ENCODE measurements around the gene SCN1B. TPM values are rescaled to one million over a fixed set of nuclear protein-coding genes. Genes with fewer than 3 reads are reported as not detected.

Gene SCN1B
- polyA plus RNA-seq, 4 donors, result 0.84 to 10.1 (median 2.4) TPM; not detected in 1

GRCh38 chr19:35070471-35070870 is 40.2 kb downstream of the SCN1B start:
- FAIRE-seq, result no peak
- 73 to 87% (median 85%) methylated on average over 3 of the region's 3 CpGs for WGBS, 3 donors

GRCh38 chr19:35073516-35073915 is 43.2 kb downstream of the SCN1B start:
- Histone ChIP-seq H3K27me3 (ENCODE audit: control insufficient read depth in 3 of 3, insufficient read depth in 3 of 3, low read length in 3 of 3) (peaks cover 0 to 4% (median 4%) of the 10 kb centered on the region in 3 donors), H3K4me1 (ENCODE audit: control insufficient read depth in 3 of 3, insufficient read depth in 2 of 3, low read depth in 1 of 3, low read length in 2 of 3) (no peaks in the 10 kb centered on the region), H3K36me3 (ENCODE audit: control insufficient read depth in 3 of 3, insufficient read depth in 2 of 3, low read depth in 1 of 3, low read length in 3 of 3) (no peaks in the 10 kb centered on the region), H3K9me3 (ENCODE audit: control insufficient read depth in 2 of 2, insufficient read depth in 1 of 2, low read depth in 1 of 2, low read length in 1 of 2) (peaks cover 4 to 9% of the 10 kb centered on the region in 2 donors), H3K27ac (ENCODE audit: low read depth in 1 of 3, low read length in 2 of 3) (no peak overlapping the region), H3K4me3 (ENCODE audit: low read depth in 1 of 3, low read length in 3 of 3) (no peak overlapping the region)
- DNase-seq (no peak), FAIRE-seq (no peak)
- WGBS, 3 donors, result 70 to 78% (median 73%) methylated on average over 10 of the region's 10 CpGs

More at GRCh38 chr19:35070471-35070870, 40.2 kb downstream of the SCN1B start:
- H3K4me1 ChIP-seq (ENCODE audit: control insufficient read depth in 3 of 3, insufficient read depth in 2 of 3, low read depth in 1 of 3, low read length in 2 of 3), result no peaks in the 10 kb centered on the region
- peaks cover 0 to 4% (median 4%) of the 10 kb centered on the region in 3 donors for H3K27me3 ChIP-seq (ENCODE audit: control insufficient read depth in 3 of 3, insufficient read depth in 3 of 3, low read length in 3 of 3)
- H3K9me3 ChIP-seq (ENCODE audit: control insufficient read depth in 2 of 2, insufficient read depth in 1 of 2, low read depth in 1 of 2, low read length in 1 of 2), result peaks cover 4 to 12% of the 10 kb centered on the region in 2 donors
- H3K4me3 ChIP-seq (ENCODE audit: low read depth in 1 of 3, low read length in 3 of 3), result no peak overlapping the region
- DNase-seq, result no peak
- no peak overlapping the region for H3K27ac ChIP-seq (ENCODE audit: low read depth in 1 of 3, low read length in 2 of 3)
- peaks cover 0 to 9% (median 0%) of the 10 kb centered on the region in 3 donors for H3K36me3 ChIP-seq (ENCODE audit: control insufficient read depth in 3 of 3, insufficient read depth in 2 of 3, low read depth in 1 of 3, low read length in 3 of 3)

DNA sequence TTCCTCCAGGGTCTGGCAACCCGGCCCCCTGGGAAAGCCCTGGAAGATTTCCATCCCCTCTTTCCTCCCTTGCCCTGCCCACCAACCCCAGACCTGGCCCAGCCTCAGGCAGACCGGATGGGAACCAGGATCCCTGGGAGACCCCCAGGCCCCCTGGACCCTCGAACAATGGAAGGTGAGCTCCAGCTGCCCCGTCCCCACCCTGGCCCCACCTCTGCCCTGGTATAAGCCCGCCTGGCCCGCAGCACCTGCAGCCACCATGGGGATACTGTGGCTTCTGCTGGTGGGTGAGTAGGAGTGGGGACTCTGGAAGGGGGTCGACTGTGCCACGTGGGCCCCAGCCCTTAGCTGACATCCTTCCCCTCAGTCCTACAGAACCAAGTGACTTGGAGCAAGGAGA is 43.7 kb downstream of the SCN1B start:
- Histone ChIP-seq H3K9me3 (ENCODE audit: control insufficient read depth in 2 of 2, insufficient read depth in 1 of 2, low read depth in 1 of 2, low read length in 1 of 2) (peaks cover 4 to 9% of the 10 kb centered on the region in 2 donors), H3K27me3 (ENCODE audit: control insufficient read depth in 3 of 3, insufficient read depth in 3 of 3, low read length in 3 of 3) (peaks cover 0 to 4% (median 4%) of the 10 kb centered on the region in 3 donors), H3K36me3 (ENCODE audit: control insufficient read depth in 3 of 3, insufficient read depth in 2 of 3, low read depth in 1 of 3, low read length in 3 of 3) (no peaks in the 10 kb centered on the region), H3K4me1 (ENCODE audit: control insufficient read depth in 3 of 3, insufficient read depth in 2 of 3, low read depth in 1 of 3, low read length in 2 of 3) (no peaks in the 10 kb centered on the region), H3K27ac (ENCODE audit: low read depth in 1 of 3, low read length in 2 of 3) (no peak overlapping the region), H3K4me3 (ENCODE audit: low read depth in 1 of 3, low read length in 3 of 3) (no peak overlapping the region)
- WGBS, 3 donors, result 66 to 74% (median 73%) methylated on average over 7 to 8 of the region's 8 CpGs
- DNase-seq (no peak), FAIRE-seq (no peak)

GRCh38 chr19:35074426-35075201 is 44.3 kb downstream of the SCN1B start:
- 75 to 84% (median 76%) methylated on average over 21 of the region's 21 CpGs for WGBS, 3 donors
- no peaks in the 10 kb centered on the region for H3K4me1 ChIP-seq (ENCODE audit: control insufficient read depth in 3 of 3, insufficient read depth in 2 of 3, low read depth in 1 of 3, low read length in 2 of 3)
- no peak overlapping the region for H3K4me3 ChIP-seq (ENCODE audit: low read depth in 1 of 3, low read length in 3 of 3)
- no peak for DNase-seq
- no peak overlapping the region for H3K27ac ChIP-seq (ENCODE audit: low read depth in 1 of 3, low read length in 2 of 3)
- no peak for FAIRE-seq
- H3K27me3 ChIP-seq (ENCODE audit: control insufficient read depth in 3 of 3, insufficient read depth in 3 of 3, low read length in 3 of 3), result peaks cover 0 to 4% (median 0%) of the 10 kb centered on the region in 3 donors
- no peaks in the 10 kb centered on the region for H3K36me3 ChIP-seq (ENCODE audit: control insufficient read depth in 3 of 3, insufficient read depth in 2 of 3, low read depth in 1 of 3, low read length in 3 of 3)
- peaks cover 4 to 9% of the 10 kb centered on the region in 2 donors for H3K9me3 ChIP-seq (ENCODE audit: control insufficient read depth in 2 of 2, insufficient read depth in 1 of 2, low read depth in 1 of 2, low read length in 1 of 2)

DNA sequence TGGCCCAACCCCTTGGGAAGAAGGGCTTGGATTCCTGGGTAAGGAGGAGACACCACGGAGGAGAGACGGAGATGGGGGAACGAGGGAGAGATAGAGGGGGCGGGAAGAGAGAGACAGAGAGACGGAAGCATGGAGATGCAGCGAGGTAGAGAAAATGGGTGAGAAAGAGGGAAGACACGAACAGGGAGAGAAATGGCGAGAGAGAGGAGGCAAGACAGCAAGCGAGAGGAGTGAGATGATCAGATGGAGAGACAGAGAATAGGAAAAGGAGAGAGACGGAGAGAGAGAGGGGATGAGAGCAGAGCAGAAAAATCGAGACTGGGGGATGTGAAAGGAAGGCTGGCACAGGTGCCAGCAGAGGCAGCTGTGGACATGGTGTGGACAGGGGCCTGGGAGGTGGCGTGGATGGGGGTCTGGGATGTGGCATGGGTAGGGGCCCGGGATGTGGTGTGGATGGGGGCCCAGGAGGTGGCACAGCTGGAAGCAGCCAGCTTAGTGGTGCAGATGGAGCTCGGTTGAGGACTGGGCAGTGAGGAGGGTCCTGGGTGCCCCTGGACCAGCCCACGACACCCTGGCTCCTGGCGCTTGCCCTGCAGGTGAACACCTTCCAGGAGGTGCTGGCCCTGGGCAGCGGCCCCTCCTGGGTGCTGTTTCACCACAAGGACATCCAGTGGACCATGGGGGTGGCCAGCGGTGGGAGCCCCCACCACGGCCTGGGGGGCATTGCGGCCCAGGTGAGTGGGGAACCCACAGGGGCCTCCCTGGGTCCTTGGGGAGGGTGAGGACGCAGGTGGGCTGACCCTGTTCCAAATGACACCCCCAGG is 45.1 kb downstream of the SCN1B start:
- Histone ChIP-seq H3K27me3 (ENCODE audit: control insufficient read depth in 3 of 3, insufficient read depth in 3 of 3, low read length in 3 of 3) (peaks cover 0 to 3% (median 0%) of the 10 kb centered on the region in 3 donors), H3K4me3 (ENCODE audit: low read depth in 1 of 3, low read length in 3 of 3) (no peak overlapping the region), H3K36me3 (ENCODE audit: control insufficient read depth in 3 of 3, insufficient read depth in 2 of 3, low read depth in 1 of 3, low read length in 3 of 3) (no peaks in the 10 kb centered on the region), H3K4me1 (ENCODE audit: control insufficient read depth in 3 of 3, insufficient read depth in 2 of 3, low read depth in 1 of 3, low read length in 2 of 3) (no peaks in the 10 kb centered on the region), H3K27ac (ENCODE audit: low read depth in 1 of 3, low read length in 2 of 3) (no peak overlapping the region), H3K9me3 (ENCODE audit: control insufficient read depth in 2 of 2, insufficient read depth in 1 of 2, low read depth in 1 of 2, low read length in 1 of 2) (peaks cover 3 to 4% of the 10 kb centered on the region in 2 donors)
- WGBS, 3 donors, result 85 to 90% (median 87%) methylated on average over 19 to 21 of the region's 21 CpGs
- DNase-seq, result no peak
- FAIRE-seq, result no peak

DNA sequence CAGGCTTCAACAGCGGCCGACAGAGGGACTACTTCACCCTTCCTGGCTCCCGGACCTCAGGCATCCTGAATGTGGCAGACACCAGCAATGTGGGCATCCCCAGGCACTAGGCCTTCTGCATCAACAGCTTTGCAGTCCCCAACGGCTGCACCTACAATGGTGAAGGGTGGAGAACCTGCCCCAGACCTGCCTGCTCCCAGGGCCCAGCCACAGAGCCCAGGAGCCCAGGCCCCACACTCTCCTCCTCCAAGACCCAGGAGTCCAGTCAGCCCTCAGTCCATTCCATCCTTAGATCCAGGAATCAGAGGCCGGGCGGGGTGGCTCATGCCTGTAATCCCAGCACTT is 45.7 kb downstream of the SCN1B start:
- Histone ChIP-seq H3K9me3 (ENCODE audit: control insufficient read depth in 2 of 2, insufficient read depth in 1 of 2, low read depth in 1 of 2, low read length in 1 of 2) (no peaks in the 10 kb centered on the region), H3K36me3 (ENCODE audit: control insufficient read depth in 3 of 3, insufficient read depth in 2 of 3, low read depth in 1 of 3, low read length in 3 of 3) (no peaks in the 10 kb centered on the region), H3K27ac (ENCODE audit: low read depth in 1 of 3, low read length in 2 of 3) (no peak overlapping the region), H3K4me1 (ENCODE audit: control insufficient read depth in 3 of 3, insufficient read depth in 2 of 3, low read depth in 1 of 3, low read length in 2 of 3) (no peaks in the 10 kb centered on the region), H3K4me3 (ENCODE audit: low read depth in 1 of 3, low read length in 3 of 3) (no peak overlapping the region), H3K27me3 (ENCODE audit: control insufficient read depth in 3 of 3, insufficient read depth in 3 of 3, low read length in 3 of 3) (no peaks in the 10 kb centered on the region)
- 72 to 90% (median 86%) methylated on average over 6 of the region's 6 CpGs for WGBS, 3 donors
- DNase-seq (no peak), FAIRE-seq (no peak)

GRCh38 chr19:35076657-35077056 is 46.4 kb downstream of the SCN1B start:
- Histone ChIP-seq H3K9me3 (ENCODE audit: control insufficient read depth in 2 of 2, insufficient read depth in 1 of 2, low read depth in 1 of 2, low read length in 1 of 2) (no peaks in the 10 kb centered on the region), H3K36me3 (ENCODE audit: control insufficient read depth in 3 of 3, insufficient read depth in 2 of 3, low read depth in 1 of 3, low read length in 3 of 3) (no peaks in the 10 kb centered on the region), H3K27ac (ENCODE audit: low read depth in 1 of 3, low read length in 2 of 3) (no peak overlapping the region), H3K4me1 (ENCODE audit: control insufficient read depth in 3 of 3, insufficient read depth in 2 of 3, low read depth in 1 of 3, low read length in 2 of 3) (no peaks in the 10 kb centered on the region), H3K27me3 (ENCODE audit: control insufficient read depth in 3 of 3, insufficient read depth in 3 of 3, low read length in 3 of 3) (no peaks in the 10 kb centered on the region), H3K4me3 (ENCODE audit: low read depth in 1 of 3, low read length in 3 of 3) (no peak overlapping the region)
- FAIRE-seq (no peak), DNase-seq (no peak)
- WGBS, 3 donors, result 58 to 66% (median 62%) methylated on average over 8 of the region's 8 CpGs

- Histone ChIP-seq H3K27ac (ENCODE audit: low read depth in 1 of 3, low read length in 2 of 3) (no peak overlapping the region), H3K4me1 (ENCODE audit: control insufficient read depth in 3 of 3, insufficient read depth in 2 of 3, low read depth in 1 of 3, low read length in 2 of 3) (no peaks in the 10 kb centered on the region), H3K4me3 (ENCODE audit: low read depth in 1 of 3, low read length in 3 of 3) (no peak overlapping the region), H3K27me3 (ENCODE audit: control insufficient read depth in 3 of 3, insufficient read depth in 3 of 3, low read length in 3 of 3) (no peaks in the 10 kb centered on the region), H3K9me3 (ENCODE audit: control insufficient read depth in 2 of 2, insufficient read depth in 1 of 2, low read depth in 1 of 2, low read length in 1 of 2) (peaks cover 0 to 5% of the 10 kb centered on the region in 2 donors), H3K36me3 (ENCODE audit: control insufficient read depth in 3 of 3, insufficient read depth in 2 of 3, low read depth in 1 of 3, low read length in 3 of 3) (no peaks in the 10 kb centered on the region)
- DNase-seq, result no peak
- 84 to 90% (median 86%) methylated on average over 16 to 17 of the region's 17 CpGs for WGBS, 3 donors
- no peak for FAIRE-seq
Measured at GRCh38 chr19:35077411-35078223, 47.3 kb downstream of the SCN1B start.
